MCF 10A (cell line): ENCODE results near the gene ITGB5. TPM values are rescaled to one million over a fixed set of nuclear protein-coding genes. Genes with fewer than 3 reads are reported as not detected.
A peak's percentile ranks its signal among the peaks of the same experiment; 100 is the strongest.

Source experiments
- BruUV-seq: library from RNA; stranded (reverse); fragments of 400-500 nt; replicated peaks from 2 replicates; lab custom pipeline; 2021; lab: Mats Ljungman, UMichigan
- CTCF ChIA-PET: fragments of 300-600 bp; sonication (Branson Sonifier 250); formaldehyde crosslinking; extraction: SDS; loops from one replicate; lab custom pipeline; 2021; ENCODE audit warnings: antibody characterized with exemption, inconsistent platforms; lab: Yijun Ruan, JAX
- POLR2A ChIA-PET: fragments of 300-600, 350-650 bp; sonication (Branson Sonifier 250); formaldehyde crosslinking; extraction: SDS; loops from one replicate; lab custom pipeline; 2020; ENCODE audit warnings: antibody characterized with exemption, inconsistent platforms; lab: Yijun Ruan, JAX
- DNase-seq: peaks from one replicate; pipeline ENCODE4 v3.0.0-alpha.2; 2018; ENCODE audit not compliant: unreplicated experiment
- H3K27ac Mint-ChIP-seq: one replicate; pipeline ENCODE4 v1.8.0; 2022; ENCODE audit warnings: mild to moderate bottlenecking, low read depth, mixed read lengths; ENCODE audit not compliant: unreplicated experiment
- H3K27me3 Mint-ChIP-seq: one replicate; pipeline ENCODE4 v1.8.0; 2022; ENCODE audit warnings: mixed read lengths; ENCODE audit not compliant: insufficient read depth, unreplicated experiment
- H3K36me3 Mint-ChIP-seq: one replicate; pipeline ENCODE4 v1.8.0; 2022; ENCODE audit warnings: mild to moderate bottlenecking, moderate library complexity, mixed read lengths; ENCODE audit not compliant: insufficient read depth, unreplicated experiment
- H3K4me1 Mint-ChIP-seq: one replicate; pipeline ENCODE4 v1.8.0; 2022; ENCODE audit warnings: mixed read lengths; ENCODE audit not compliant: insufficient read depth, unreplicated experiment
- H3K4me3 Mint-ChIP-seq: one replicate; pipeline ENCODE4 v1.8.0; 2022; ENCODE audit warnings: mild to moderate bottlenecking, moderate library complexity, mixed read lengths; ENCODE audit not compliant: unreplicated experiment
- H3K9me3 Mint-ChIP-seq: one replicate; pipeline ENCODE4 v1.8.0; 2022; ENCODE audit warnings: mixed read lengths; ENCODE audit not compliant: unreplicated experiment
- intact Hi-C: fragments of 100-400 bp; cut with micrococcal nuclease; formaldehyde crosslinking; loops from 2 replicates; pipeline ENCODE4 v1.14.1; 2022
- microRNA-seq: library from miRNA; unstranded; fragments of <30 nt; microRNA quantifications from one replicate; pipeline ENCODE4 v1.2.0, GENCODE V29; 2022
- total RNA-seq: library from RNA; stranded (reverse); gene quantifications from 2 replicates; pipeline ENCODE4 v1.2.3, GENCODE V29; 2022
- TF ChIP-seq, protein P1 (sequence below): fragments of 200-600 bp; IDR thresholded peaks from one replicate; pipeline ENCODE4 v1.8.0; 2022; ENCODE audit warnings: antibody characterized with exemption, mild to moderate bottlenecking; ENCODE audit not compliant: unreplicated experiment

Gene ITGB5
- total RNA-seq, 1 experiment from 2014 or later, result 101 TPM

DNA sequence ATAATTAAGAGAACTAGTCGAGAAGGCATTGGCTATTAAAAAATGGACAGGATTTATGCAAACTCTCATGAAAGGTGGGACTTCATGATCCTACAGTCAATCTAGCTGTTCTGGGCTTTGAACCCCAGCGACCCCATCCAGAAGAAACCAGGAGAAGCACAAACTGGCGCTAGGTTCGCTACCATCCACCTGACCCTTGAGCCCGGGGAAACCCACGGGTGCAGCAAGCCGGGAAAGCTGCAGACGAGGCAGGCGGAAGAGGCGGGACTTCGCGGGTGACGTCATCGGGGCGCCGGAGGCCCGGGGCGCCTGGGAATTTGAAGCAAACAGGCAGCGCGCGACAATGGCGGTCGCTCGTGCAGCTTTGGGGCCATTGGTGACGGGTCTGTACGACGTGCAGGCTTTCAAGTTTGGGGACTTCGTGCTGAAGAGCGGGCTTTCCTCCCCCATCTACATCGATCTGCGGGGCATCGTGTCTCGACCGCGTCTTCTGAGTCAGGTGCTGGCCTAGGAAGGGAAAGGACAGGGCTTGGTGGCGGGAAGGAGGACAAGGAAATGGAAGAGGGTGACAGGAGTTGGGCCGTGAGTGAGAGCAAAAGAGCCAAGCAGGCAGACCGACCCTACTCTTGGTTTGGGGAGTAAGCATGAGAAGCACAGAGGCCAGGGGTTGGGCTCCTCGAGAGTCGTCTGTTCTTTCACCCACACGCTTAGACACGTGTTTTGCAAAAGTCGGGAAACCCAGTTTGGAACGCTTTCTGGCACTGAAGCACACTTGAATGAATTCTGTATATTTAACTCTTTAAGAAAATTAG, 156.8 kb downstream of the ITGB5 start, which contains the start of gene UMPS:
Gene UMPS (plus strand): TSS at position 324 of the 812 bp plus-strand sequence. CDS start 20 bp downstream, at position 344.
- TF ChIP-seq, protein P1, sequence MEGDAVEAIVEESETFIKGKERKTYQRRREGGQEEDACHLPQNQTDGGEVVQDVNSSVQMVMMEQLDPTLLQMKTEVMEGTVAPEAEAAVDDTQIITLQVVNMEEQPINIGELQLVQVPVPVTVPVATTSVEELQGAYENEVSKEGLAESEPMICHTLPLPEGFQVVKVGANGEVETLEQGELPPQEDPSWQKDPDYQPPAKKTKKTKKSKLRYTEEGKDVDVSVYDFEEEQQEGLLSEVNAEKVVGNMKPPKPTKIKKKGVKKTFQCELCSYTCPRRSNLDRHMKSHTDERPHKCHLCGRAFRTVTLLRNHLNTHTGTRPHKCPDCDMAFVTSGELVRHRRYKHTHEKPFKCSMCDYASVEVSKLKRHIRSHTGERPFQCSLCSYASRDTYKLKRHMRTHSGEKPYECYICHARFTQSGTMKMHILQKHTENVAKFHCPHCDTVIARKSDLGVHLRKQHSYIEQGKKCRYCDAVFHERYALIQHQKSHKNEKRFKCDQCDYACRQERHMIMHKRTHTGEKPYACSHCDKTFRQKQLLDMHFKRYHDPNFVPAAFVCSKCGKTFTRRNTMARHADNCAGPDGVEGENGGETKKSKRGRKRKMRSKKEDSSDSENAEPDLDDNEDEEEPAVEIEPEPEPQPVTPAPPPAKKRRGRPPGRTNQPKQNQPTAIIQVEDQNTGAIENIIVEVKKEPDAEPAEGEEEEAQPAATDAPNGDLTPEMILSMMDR, result no peak
- H3K27ac Mint-ChIP-seq, result peak within 1 kb of the TSS; percentile 98
- H3K36me3 Mint-ChIP-seq, result peaks cover 12% of the 10 kb centered on the region
- peaks cover 23% of the 10 kb centered on the region for H3K27me3 Mint-ChIP-seq
- peaks cover 20% of the 10 kb centered on the region for H3K4me1 Mint-ChIP-seq
- peak within 1 kb of the TSS; percentile 98 for H3K4me3 Mint-ChIP-seq
- intact Hi-C loops, result no loop called here
- DNase-seq, result peak; percentile 81
- CTCF ChIA-PET, result interaction anchor here (0.5 to 2.2 kb wide), 5 partner anchors 10 to 165 kb away, joined by 3 to 9 read pairs (median 4); no protein-coding TSS in a partner anchor
- no peaks in the 10 kb centered on the region for H3K9me3 Mint-ChIP-seq
- BruUV-seq, result TSS peak; percentile 54
- POLR2A ChIA-PET, result interaction anchor here (0.6 to 1.4 kb wide), 13 partner anchors 9 to 1126 kb away, joined by 3 to 6 read pairs (median 4); no protein-coding TSS in a partner anchor

DNA sequence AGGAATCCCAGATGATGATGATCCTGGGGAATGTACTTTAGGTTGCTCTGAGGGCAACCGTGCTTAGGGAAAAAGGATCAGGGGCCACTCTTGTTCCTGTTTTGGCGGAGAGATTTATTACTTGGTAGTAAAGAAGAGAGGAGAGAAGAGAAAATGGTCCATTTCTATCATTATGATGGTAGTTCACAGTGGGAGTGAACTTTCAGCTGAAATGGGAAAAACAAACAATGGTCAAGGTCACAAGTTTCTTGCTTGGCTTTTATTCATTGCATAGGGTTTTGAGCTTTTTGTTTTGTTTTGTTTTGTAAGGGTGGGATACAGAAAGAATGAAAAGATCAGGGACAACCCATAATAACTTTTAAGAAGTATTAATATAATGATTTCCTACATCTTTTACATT, 164.6 kb downstream of the ITGB5 start:
- intact Hi-C loops, result no loop called here
- BruUV-seq, result no TSS peak
- H3K4me3 Mint-ChIP-seq, result no peak overlapping the region
- no peaks in the 10 kb centered on the region for H3K36me3 Mint-ChIP-seq
- no peaks in the 10 kb centered on the region for H3K4me1 Mint-ChIP-seq
- DNase-seq, result no peak
- peaks cover 61% of the 10 kb centered on the region for H3K27me3 Mint-ChIP-seq
- H3K27ac Mint-ChIP-seq, result no peak overlapping the region
- TF ChIP-seq, protein P1, result no peak
- H3K9me3 Mint-ChIP-seq, result no peaks in the 10 kb centered on the region
- ChIA-PET POLR2A (no interaction called here), CTCF (interaction anchor here (0.6 to 1.5 kb wide), 3 partner anchors 34 to 296 kb away, joined by 3 to 7 read pairs (median 4); no protein-coding TSS in a partner anchor)

DNA sequence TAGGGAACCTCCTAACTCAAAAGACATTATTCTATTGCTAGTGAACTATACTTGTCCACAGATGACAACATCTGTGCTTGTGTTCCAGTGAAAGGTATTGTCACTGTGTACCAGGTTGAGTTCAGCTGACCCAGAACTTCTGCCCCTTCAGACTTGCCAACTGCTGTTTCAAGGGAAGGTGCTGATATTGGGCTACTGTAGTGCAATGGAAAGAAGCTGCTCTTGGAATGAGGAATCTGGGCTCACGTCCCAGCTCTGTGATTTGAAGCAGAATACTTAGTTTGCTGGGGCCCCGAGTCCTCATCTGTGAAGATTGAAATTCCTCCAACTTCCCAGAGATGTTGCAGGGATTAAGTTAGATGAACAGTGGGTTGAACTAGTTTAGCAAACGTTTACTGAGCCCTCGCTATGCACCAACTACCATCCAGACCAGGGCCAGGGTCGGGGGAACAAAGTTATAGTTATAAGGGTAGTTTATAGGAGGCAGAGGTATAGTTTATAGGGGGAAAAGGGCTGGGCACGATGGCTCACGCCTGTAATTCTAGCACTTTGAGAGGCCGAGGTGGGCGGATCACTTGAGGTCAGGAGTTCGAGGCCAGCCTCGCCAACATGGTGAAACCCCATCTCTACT, 172.8 kb downstream of the ITGB5 start:
- intact Hi-C loops, result no loop called here
- ChIA-PET CTCF (interaction anchor here (0.6 to 1.6 kb wide), 3 partner anchors 64 to 188 kb away, joined by 3 to 5 read pairs (median 4); no protein-coding TSS in a partner anchor), POLR2A (no interaction called here)
- Mint-ChIP-seq H3K4me3 (no peak overlapping the region), H3K27me3 (peaks cover 68% of the 10 kb centered on the region), H3K36me3 (peaks cover 8% of the 10 kb centered on the region), H3K9me3 (no peaks in the 10 kb centered on the region), H3K4me1 (no peaks in the 10 kb centered on the region), H3K27ac (no peak overlapping the region)
- no TSS peak for BruUV-seq
- no peak for DNase-seq
- TF ChIP-seq, protein P1, result no peak

Small RNAs within 50 kb of the gene (microRNA-seq; reads per million reads assigned to microRNA genes)
- gene MIR544B, result not detected

Other genes starting within 250 kb of the ITGB5 start
- gene UMPS, start 156.9 kb downstream of the ITGB5 start, total RNA-seq, result 33.4 and 49.3 TPM in 2 replicates
- gene MUC13, start 47.4 kb upstream of the ITGB5 start, total RNA-seq, result not detected in 2 replicates
- 8.6 and 10.3 TPM in 2 replicates for gene HEG1, start 168.6 kb upstream of the ITGB5 start, total RNA-seq